ENCODE measurements around the gene THADA.

THADA gene

DNA sequence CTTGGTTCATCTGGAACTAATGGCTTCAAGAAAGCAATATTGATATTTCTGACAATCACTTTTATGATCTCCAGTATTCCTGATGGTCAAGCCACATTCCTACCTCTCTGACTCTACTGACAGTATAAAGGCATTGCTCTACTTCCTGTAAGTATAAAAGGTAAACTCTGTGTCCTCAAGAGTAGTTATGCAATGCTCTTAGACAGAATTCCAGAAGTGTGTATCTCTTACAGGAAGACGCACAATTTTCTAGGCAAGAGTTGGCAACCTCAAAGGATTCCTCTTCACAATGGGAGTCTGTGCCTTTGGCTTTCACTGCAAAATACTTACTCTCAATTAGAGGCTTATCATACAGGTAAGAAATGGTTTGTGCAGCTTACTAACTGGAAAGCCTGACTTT, 100.1 kb downstream of the THADA start:
- no peak for DNase-seq

DNA sequence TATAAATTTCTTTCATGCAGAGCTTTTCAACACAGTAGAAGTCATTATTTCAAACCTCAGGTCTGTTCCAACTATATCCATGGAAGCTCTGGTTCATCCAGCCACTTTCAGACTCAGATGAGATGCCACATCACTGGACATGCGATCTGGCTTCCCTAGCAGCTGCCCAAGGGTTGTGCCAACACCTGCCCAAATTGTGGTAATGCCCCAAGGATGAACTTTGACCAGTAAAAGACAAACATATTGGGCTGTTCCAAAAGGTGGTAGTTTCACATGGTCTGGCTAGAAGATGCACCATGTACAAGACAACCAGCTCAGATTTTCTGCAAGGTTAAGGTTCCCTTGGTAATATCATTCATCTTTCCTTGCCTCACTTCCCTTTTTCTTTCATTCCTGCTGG, 101.9 kb downstream of the THADA start:
- no peak for DNase-seq

DNA sequence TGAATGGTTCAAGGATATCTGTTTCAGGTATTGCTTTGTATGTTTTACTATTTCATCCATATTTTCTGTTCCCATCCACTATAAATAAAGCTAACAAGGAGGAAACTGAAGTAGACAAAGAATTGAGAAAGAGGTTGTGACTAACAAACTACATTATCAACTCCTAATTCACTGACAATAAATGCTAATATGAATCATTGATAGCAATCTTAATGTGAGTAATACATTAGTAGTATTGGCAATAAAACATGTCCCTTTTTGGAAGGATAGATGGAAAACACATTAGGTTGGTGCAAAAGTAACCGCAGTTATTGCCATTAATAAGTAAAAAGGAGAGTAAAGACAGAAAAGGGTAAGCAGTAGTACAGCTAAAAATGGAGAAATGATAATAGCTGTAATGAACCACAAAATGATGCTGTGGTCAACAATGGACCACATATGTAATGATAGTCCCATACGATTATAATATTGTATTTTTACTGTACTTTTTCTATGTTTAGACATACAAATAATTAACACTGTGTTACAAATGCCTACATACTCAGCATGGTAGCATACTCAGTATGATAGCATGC, 104.7 kb downstream of the THADA start:
- DNase-seq, result no peak

DNA sequence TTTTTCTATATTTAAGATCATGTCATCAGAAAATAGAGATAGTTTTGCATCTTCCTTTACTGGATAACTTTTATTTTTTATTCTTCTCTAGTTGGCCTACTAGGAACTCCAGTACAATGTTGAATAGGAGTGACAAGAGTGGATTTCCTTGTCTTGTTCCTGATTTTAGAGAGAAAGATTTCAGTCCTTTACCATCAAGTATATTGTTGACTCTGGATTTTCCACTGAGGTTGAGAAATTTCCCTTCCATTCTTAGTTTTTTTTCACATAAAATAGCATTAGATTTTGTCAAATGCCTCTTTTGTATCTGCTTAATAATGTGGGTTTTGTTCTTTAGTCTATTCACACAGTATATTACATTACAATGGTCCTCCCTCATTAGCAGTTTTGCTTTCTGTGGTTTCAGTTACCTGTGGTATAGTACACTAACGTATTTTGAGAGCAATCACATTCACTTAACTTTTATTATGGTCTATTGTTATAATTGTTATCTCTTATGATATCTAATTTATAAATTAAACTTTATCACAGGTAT, 105.5 kb downstream of the THADA start:
- DNase-seq, result no peak

DNA sequence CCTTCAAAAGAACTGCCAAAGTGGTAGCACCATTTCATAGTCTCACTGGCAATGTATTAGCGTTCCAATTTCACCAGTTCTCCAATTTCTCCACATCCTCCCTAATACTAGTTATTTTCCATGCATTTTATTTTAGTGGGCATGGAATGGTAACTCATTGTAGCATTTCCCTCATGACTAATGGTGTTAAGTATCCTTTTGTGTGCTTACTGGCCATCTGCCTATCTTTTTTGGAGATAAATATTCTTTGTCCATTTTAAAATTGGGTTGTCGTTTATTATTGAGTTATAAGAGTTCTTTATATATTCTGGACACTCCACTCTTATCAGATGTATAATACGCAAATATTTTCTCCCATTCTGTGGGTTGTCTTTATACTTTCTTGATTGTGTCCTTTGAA, 107.1 kb downstream of the THADA start:
- no peak for DNase-seq

DNA sequence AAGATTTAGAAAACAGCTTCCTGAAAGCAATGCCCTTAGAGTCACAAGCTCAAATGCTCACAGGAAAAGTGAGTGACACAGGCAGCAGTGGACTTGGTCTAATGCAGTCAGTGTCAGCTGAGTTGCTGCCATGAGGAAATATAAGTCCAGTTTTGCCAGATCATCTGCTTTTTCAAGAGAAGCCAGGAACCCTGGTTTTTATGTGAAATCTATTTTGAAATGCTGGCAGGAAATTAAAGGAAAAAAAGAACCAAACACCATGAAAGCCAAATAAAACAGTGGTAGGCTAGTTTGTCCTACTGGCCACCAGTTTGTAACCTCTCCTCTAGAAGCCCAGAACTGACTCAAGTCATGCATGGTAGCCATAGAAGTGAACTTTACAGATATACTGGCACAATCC, 109.2 kb downstream of the THADA start:
- DNase-seq, result no peak

DNA sequence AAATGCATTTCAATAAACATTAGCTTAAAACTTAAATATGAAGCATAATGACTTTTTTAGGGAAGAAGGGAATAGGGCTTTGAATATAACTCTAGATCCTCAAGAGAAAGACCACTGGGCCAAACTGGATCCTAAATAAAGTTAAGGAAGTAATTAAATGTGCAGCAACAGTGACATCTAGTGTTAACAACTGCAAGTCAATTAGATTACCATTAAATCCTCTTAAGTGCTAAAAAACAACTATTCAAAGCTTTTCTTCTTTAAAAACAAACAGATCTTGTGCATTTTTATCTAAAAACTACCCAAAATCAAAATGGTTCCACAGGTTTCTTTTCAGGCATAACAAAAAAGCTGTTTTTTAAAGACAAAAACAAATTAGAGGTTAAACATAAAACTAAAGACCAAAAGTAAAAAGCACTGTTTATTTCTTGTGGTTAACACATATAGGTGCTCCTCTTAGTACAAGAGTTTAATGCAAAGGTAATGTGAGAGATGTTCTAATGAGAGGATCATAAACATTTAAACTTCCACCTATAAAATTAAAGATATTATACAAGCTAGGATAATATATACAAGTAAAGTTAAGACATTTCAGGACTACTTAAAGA, 111.4 kb downstream of the THADA start:
- DNase-seq, result no peak

DNA sequence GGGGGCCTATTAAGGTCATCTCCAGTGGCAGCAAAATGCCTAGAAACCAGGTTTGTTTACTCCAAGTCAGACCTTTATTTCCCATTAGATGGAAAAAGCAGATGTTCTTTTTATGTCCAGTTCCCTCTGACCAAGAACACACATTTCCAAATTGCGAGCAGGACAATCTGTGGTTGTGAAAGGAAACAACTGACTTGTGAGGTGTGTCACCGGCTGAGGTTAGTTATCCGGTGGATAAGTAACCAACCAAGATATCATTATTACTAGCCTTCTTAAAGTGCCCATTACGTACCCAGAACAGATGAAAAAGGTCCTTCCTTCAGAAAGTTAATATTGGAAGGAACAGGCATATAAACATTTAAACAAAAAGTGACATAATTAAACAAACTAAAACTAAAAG, 112.9 kb downstream of the THADA start:
- DNase-seq, result no peak

DNA sequence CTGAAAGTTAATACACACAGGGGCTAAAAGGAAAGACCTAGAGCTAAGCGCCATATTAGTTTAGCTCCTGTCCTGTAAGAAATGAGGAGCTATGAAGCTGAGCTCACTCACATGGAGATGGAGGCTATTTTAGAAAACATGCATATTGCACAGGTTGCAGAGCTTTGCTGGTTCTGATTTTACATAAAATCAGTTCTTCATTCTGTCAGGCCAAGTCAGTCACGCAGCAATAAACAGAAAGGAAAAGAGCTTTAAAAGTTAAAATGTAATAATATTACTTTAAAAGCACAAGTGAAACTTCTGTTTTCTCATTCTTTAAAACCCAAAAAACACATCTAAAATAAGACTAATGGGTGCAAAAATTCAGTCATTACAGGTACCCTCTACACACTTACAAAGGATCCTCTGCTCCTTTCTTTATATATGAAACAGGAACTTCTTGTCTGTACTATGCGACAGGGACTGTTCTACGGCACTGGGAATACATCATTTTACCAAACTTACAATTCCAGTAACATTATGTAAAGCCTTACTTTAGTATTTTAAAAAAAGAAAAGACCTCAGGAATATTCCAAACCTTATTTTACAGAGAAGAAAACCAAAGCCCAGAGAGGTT, 113.8 kb downstream of the THADA start:
- no peak for DNase-seq

DNA sequence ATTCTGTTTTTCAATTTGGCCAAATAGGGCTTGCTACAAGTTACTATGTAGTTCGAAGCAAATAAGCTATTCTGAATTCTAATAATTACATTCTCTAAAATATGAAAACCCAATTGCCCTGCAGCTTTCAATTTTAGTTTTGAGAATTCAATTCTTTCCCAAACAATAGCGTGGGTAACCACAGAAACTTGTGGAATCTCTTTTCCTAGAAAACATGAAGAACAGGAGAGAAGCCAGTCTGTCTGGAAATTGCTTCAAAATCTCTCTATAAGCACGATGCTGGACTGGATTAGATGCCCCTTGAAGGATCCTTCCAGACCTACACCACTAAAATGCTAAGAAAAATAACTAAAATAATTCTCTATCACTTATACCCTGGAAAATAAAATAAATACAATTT, 115.0 kb downstream of the THADA start:
- DNase-seq, result no peak

DNA sequence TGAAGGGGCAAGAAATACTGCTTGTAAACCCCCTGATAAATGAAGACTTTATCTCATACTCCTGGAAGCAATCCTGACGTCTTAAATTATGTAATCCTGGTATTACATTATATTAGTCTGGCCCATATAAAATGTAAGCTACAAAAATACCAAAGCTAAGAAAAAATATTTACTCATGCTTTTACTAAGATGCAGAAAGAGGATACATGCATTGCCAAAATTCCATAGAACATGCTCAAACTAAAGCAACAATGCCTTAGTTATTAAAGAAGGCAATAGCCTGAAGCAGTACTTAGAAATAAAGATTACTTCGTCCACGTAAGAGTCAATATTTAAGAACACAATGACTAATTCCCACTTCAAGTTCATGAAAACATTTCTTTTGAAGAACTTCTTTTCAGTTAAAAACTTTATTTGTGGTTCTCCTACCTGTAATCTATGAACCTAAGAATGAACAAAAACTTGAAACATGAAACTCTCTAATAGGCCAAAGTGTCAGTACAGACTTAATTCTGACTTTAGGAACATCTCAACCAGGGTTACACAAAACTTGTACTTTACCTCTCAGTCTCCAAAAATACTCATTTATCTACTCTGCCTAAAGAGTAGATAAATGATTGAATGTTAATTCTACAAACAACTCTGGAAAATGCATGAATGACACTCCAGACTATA, 117.3 kb downstream of the THADA start:
- no peak for DNase-seq

DNA sequence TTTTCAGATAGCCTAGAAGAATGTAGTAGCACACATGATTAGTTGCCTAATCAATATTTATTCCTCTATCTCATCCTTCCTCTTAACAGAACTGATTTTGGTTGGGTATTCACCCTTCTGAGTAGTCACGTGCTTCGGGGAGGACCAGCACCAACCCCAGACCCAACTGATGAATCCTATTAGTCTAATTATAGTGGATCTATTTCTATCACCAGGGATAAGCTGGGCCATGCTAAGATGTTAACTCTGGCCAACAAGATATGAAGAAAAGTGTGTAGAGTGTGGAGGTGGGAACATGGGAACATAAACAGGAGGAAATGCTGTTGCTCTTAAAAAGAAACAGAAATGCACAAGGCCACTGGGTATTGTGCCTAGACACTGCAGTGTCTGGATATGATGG, 119.9 kb downstream of the THADA start:
- no peak for DNase-seq

DNA sequence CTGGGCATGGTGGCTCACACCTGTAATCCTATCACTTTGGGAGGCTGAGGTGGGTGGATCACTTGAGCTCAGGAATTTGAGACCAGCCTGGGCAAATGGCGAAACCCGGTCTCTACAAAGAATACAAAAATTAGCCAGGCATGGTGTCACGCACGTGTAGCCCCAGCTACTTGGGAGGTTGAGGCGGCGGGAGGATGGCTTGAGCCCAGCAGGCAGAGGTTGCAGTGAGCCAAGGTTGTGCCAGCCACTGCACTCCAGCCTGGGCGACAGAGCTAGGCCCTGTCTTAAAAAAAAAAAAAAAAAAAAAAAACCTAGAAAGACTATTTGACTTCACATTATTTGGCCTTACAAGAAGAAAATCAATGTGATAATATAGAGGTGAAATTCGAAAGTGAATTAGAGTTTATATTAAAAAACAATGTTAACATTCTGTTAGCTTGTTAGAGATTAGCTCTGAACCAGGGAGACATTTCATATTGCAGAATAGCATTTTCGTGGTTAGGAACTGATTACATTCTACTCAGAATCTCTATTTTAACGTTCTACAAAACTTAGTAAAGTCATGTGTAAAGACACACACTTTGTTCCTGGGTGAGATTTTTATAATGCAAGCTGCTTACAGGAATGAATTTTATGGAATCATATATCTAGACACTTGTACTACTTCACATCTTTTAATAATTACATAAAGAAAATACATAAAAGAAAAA, 120.5 kb downstream of the THADA start:
- no peak for DNase-seq

DNA sequence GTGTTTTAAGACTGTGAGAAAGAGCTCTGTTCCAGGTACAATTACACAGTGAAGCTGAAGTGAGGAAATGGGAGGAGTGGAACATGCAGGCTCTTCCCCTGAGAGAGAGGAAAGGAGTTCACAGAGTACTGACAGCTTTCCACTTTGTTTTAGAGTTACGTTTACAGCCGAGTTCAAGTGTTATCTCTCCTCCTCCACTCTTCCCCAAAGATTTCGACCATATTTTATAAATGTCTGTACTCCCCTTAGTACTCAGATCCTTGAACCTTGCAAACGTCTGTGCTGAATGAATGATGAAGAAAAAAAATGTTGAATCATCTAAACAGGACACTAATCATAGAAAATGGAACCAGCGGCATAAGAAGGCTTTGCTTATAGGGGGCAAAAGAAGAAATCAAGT, 121.6 kb downstream of the THADA start:
- no peak for DNase-seq

DNA sequence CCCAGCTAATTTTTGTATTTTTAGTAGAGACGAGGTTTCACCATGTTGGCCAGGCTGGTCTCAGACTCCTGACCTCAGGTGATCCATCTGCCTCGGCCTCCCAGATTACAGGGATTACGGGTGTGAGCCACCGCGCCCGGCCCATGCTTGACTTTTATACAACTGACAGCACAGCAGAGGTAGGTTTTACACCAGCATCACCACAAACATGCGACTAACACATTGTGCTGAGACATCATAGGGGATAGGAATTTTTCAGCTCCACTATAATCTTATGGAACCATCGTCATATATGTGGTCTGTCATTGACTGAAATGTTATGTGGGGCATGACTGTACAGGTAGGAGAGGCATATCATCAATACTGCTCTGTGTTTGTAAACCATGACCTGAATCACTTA, 122.1 kb downstream of the THADA start:
- DNase-seq, result no peak

DNA sequence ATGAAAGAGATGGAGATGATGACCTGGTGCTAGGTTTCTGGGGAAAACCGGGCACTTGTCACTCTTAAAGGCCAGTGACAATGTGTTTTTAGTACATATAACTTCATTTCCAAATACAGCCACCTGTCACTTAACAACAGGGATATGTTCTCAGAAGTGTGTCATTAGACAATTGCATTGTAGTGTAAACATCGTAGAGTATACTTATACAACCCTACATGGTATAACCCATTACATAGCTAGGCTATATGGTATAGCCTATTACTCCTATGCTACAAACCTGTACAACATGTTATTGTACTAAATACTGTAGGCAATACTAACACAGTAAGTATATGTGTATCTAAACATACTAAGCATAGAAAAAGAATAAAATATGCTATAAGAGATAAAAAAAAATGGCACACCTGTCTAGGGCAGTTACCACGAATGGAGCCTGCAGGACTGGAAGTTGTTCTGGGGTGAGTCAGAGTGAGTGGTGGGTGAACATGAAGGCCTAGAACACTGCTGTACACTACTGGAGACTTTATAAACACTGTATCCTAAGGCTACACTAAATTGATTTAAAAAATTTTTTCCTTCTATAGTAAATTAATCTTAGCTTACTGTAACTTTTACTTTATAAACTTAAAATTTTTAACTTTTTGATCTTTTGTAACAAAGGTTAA, 123.2 kb downstream of the THADA start:
- DNase-seq, result no peak

DNA sequence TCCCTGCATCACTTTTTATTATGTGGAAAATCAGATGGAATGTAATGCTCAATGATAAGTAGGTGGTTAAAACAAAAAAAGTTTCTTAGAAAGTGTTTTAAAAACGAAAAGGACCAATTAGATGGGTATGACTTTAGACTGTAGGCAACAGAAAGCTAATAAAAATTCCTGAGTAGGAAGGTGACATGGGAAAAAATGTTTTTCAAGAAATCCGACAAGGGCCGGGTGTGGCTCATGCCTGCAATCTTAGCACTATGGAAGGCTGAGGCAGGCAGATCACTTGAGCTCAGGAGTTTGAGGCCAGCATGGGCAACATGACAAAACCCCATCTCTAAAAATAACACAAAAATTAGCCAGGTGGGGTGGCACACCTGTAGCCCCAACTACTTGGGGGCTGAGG, 126.1 kb downstream of the THADA start:
- no peak for DNase-seq

DNA sequence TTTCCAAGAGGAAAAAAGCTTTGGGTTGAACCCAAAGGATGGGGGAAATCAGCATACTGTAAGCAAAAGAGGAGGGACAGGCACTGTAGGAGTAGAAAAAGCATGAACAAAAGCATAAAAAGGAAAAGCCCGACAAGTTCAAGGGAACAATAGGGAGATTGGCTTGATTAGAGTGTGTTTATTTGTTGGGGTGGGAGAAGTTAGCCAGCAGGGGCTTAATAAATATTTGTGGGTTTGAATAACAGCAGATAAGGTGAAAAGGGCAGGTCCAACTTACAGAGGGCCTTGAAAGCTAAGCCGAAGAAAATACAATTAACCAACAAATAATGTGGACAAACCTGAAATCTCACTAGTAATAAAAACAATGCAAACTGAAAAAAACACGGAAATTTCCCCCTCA, 126.7 kb downstream of the THADA start:
- no peak for DNase-seq

DNA sequence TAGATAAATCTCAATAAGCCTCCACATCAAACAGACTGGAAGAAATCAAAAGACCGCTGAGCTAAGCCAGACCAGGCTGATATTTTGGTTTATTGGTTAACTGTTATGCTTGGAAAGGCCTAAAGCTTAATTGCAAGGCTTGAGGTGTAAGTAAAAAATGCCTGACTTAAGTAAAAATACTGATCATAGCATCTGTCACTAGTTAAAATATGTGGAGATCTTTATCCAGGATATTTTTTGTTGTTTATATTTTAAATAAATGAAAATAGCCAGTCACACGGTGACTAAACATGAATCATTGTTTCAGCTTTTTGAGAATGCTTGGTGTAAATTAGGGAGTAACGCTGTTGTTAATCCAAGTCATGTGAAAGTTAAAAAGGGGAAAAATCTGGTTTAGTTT, 127.9 kb downstream of the THADA start:
- DNase-seq, result no peak

DNA sequence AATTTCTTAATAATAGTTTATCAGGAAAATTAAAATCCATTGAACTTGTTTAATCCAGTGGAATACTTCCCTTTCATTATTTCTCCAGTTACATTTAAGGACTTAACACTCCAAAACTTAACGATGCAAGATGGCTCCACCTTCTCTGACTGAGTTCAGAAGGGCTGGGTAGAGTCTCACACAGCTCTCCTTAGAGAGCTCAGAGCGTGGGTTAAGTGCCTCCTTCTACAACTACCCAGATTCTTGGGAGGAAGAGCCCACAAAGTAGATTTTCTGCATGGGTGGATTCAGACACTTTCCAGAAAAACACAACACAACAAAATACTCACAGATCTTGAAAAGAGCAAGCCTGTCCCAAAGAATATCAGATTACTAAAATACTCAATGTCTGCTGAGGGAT, 130.6 kb downstream of the THADA start:
- no peak for DNase-seq

DNA sequence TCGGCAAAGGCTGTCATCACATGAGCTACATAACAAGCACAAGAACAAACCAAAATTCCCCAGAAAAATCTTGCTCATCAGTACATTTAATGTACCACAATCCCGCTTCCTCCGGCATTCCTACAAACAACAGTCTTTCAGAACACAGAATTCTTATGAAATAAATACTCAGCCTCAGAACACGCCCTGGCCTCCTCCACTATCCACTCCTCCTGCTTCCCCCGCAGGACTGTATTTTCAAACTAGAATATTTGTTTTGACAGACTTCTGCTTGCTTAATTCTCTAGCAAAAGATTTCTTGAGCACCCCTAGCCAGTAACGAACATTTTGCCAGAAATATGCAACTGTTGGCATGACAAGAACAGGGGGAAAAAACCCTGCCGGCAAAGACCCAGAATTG, 131.2 kb downstream of the THADA start:
- DNase-seq, result no peak

DNA sequence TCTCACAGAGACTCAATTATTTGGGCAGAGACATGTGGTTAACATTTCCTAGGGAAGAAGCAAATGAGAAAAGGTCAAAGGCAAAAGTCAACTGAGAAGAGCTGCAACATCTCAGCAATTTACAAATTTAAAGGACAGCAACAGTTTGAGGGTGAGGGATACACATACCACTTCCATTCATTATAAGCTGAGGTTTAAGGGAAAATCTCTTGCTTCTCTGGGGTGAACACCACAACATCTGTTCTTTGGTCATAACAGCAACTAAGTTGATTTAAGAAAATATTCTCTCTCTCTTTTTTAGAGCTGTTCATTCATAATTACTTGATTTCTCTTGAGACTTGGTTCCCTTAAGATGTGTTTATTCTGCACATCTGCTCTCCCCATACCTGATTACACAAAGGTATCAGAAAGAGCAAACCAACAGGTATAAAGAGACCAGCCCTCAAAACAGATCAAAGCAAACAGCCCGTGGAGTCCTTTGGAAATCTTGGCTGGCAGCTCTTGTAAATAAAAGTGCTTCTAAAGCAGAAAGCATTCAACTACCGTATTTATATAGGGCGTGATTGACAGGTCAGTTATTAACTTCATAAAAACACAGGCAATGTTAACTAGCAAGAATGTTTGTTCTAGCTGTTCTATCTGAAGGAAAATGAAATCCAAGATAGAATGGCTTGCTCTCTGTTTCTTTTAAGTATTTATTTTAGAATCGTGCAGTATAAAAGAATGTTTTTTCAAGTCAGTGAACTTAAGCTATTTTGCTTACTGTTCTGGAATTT, 132.8 kb downstream of the THADA start:
- DNase-seq, result no peak
